GM12891 (cell line): Measurements from ENCODE around the gene RASSF9.

ENCODE experiments used
- DNase-seq: peaks from one replicate; pipeline ENCODE4 v3.0.0; 2011; ENCODE audit warnings: low spot score; ENCODE audit not compliant: insufficient read length
- FAIRE-seq: peaks from 2 replicates; lab custom pipeline; 2011; peaks lifted over from hg19 to GRCh38; lab: Jason Lieb, UNC
- PAX5 ChIP-seq: IDR thresholded peaks from 2 replicates; pipeline ENCODE4 v1.6.1; 2011; ENCODE audit warnings: low read length, moderate library complexity, mild to moderate bottlenecking; ENCODE audit not compliant: insufficient read depth, severe bottlenecking
- POLR2A ChIP-seq: IDR thresholded peaks from 2 replicates; pipeline ENCODE4 v1.6.1; 2011; ENCODE audit warnings: low read depth, low read length, control low read depth
- POLR2AphosphoS5 ChIP-seq: IDR thresholded peaks from 2 replicates; pipeline ENCODE4 v1.6.1; 2011; ENCODE audit warnings: low read depth, low read length, control low read depth
- POU2F2 ChIP-seq: IDR thresholded peaks from 2 replicates; pipeline ENCODE4 v1.6.1; 2011; ENCODE audit warnings: low read depth, mild to moderate bottlenecking, control low read depth, low read length, moderate library complexity
- SPI1 ChIP-seq: IDR thresholded peaks from 2 replicates; pipeline ENCODE4 v1.6.1; 2011; ENCODE audit warnings: low read depth, low read length, control low read depth
- TAF1 ChIP-seq: IDR thresholded peaks from 2 replicates; pipeline ENCODE4 v1.6.1; 2011; ENCODE audit warnings: low read depth, low read length, control low read depth

Gene RASSF9

DNA sequence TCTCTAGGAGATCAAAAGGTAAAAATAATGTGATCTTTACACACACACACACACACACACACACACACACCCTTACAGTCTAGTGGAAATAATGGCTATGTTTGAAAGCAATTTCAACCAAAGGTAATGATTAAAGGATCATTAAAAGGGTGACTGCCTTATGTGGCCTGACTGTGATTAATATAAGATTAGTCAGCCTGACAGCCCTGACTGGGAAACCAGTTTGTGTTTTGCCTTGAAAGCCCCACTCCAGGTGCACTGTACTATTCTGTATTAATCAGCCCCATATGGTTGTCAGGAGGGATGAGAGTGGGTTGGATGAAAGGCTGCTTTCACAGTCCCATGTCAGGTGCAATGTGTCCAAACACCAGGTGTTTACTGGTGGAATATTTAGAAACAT lies 10.5 kb downstream of the RASSF9 start:
- DNase-seq (no peak), FAIRE-seq (no peak)
- no peak for TF ChIP-seq SPI1

DNA sequence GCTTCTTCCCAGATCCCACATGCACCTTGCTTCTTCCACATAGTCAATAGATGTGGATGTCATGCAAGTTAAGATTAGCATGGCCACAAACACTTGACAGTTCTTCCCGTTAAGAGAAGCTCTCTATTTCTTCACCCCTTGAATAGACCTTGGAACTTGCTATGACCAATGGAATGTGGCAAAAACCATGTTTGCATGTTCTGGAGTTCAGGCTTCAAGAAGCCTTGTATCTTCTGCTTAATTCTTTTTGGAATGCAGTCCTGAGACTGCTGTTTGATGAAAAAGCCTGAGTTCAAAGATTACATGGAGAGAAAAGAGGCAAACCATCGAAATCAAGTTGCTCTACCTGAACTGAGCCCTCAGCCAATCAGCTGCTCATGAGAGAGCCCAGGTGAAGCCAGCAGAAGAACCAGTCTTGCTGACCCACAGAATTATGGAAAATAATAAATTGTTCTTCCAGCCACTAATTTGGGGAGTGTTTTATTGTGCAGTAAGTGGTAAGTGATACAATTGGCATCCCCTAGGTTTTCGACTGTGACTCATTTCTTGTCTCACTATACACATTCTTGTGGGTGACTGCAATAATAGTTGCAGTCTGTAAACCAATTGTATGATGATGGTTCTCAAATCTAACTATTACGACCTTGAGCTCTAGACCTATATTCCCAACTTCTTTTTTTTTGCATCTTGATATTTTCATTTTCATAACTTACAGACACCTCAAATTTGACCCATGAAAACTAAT lies 12.6 kb downstream of the RASSF9 start:
- TF ChIP-seq PAX5 (no peak), POLR2AphosphoS5 (no peak), POLR2A (no peak), TAF1 (no peak), POU2F2 (no peak), SPI1 (no peak)
- no peak for FAIRE-seq
- DNase-seq, result no peak

DNA sequence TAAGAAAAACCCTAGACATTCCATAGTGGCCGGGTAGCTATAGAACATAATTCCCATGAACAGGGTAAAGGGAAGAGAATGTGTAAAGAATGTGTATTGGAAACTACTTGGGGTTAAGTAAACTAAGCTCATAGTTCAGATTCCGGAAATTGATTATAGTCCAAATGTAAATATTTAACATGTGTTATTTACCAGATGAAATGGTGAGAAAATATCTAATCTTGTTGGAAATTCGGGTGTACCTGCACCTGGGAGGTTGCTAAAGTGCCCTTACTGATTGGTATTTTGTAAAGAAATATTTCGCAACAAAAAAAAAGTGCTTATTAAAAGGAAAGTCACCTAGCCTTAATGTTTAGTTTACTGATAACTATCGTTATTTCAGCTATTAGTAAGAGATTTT lies 14.4 kb downstream of the RASSF9 start:
- no peak for DNase-seq
- FAIRE-seq, result no peak
- TF ChIP-seq POLR2A (no peak), PAX5 (no peak), POLR2AphosphoS5 (no peak), TAF1 (no peak), POU2F2 (no peak), SPI1 (no peak)

DNA sequence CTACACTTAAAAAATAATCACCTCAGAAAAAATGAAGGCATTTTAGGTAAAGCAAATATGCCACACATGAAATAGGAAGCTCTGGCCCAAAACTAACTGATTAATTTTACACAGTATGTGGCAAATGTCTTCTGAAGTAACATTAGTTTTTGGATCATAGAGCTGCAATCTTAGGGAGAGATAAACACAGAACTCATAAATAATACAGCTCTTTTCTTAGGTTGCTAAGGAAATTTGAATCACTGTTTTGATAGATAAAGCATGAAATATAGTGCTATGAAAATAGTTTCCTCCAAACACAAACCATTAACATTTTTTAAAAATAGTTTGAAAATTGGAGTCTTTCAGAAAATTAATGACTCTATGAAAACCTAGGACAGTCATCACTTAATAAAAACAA lies 15.0 kb downstream of the RASSF9 start:
- DNase-seq (no peak), FAIRE-seq (no peak)
- TF ChIP-seq SPI1, result no peak
- TF ChIP-seq POLR2A, result no peak
- TF ChIP-seq PAX5, result no peak
- no peak for TF ChIP-seq POLR2AphosphoS5
- no peak for TF ChIP-seq TAF1
- no peak for TF ChIP-seq POU2F2

DNA sequence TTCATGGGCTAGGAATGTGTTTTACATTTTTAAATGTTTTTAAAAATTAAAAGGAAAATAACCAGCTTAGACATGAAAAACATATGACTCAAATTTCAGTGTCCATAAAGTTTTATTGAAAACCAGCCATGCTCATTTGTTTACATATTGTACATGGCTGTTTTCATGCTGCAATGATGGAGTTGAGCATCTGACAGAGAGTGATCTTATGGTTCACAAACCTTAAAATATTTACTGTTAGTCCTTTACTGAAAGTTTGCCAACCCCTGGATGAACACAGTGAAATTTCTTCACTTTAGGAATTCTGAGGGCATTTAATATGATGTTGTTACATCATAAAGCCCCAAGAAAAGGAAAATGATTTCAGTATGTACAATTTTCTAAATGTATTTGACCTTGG lies 16.1 kb downstream of the RASSF9 start:
- TF ChIP-seq TAF1 (no peak), POLR2A (no peak), POLR2AphosphoS5 (no peak), POU2F2 (no peak), SPI1 (no peak), PAX5 (no peak)
- DNase-seq, result no peak
- FAIRE-seq, result no peak

DNA sequence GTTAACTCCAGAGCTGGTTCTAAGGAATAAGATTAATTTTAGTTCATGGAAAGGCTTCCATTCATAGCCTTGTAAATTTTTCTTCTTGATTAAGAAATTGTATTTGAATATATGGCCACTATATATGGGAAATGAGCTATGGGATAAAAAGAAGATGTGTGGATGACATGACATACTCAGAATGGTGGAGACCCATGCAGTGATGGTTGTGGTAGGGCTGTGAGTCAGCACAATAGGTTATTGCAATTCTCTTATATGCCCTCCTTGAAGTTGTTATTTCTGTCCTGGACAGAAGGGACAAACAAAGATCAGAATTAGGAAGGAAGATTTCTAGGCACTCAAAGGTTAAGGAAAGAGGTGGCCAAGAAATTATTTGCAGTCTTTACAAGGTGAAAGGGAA lies 21.5 kb downstream of the RASSF9 start:
- FAIRE-seq, result no peak
- no peak for TF ChIP-seq POU2F2
- no peak for TF ChIP-seq PAX5
- no peak for TF ChIP-seq POLR2AphosphoS5
- TF ChIP-seq TAF1, result no peak
- no peak for TF ChIP-seq POLR2A
- no peak for TF ChIP-seq SPI1
- DNase-seq, result no peak

DNA sequence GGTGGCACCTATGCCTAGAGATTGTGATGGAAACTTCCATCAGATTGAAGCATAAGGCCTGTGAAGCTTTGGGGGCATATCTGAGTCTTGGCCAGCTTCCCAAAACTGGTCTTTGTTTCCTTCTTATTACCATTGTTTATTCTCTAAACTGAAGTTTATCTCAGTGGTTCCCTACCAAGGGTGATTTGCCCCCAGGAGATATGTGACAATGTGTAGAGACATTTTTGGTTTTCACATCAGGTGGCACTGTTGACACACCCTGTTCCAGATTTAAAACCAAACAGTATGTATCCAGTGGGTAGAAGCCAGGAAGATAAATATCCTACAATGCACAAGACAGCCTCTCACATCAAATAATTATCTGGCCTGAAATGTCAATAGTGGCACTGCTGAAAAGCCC lies 22.1 kb downstream of the RASSF9 start:
- FAIRE-seq (no peak), DNase-seq (no peak)
- TF ChIP-seq PAX5 (no peak), TAF1 (no peak), SPI1 (no peak), POU2F2 (no peak), POLR2A (no peak), POLR2AphosphoS5 (no peak)

DNA sequence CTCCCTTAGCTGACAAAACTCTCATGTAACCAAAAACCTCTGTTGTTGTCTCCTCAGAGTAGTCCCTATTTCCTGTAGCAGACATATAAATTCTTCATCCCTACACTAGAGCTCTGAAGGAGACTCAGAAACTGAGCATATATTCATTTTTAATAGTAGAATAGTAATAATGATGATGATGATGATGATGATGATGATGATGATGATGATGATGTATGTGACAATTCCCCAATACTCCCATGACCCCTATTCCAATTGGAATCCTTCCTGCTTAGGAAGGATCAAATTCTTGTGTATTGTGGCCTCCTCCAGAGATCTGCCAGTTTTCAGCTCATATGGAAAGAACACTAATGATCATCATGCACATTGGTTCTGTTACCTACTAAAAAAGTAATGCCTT lies 26.7 kb downstream of the RASSF9 start:
- FAIRE-seq (no peak), DNase-seq (no peak)
- TF ChIP-seq SPI1, result no peak
- no peak for TF ChIP-seq POU2F2
- TF ChIP-seq PAX5, result no peak
- no peak for TF ChIP-seq TAF1
- TF ChIP-seq POLR2A, result no peak
- TF ChIP-seq POLR2AphosphoS5, result no peak

DNA sequence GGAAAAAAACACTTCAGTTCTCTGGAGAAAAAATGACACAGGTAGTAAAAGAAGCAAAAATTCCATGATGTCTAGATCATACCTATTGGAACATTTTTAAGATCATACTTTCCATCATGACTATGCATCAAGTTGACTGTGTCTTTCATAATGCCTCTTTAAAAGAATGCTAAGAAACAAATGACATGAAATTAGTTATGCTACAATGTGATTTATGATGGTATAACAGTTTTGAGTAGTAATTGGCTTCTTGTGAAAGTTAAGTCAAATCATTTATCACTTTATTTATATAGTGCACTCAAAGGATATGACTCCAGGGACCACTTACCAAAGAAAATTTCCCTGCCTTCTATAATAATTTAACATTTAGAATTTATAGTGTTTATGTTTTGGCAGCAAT lies 28.5 kb downstream of the RASSF9 start:
- DNase-seq, result no peak
- FAIRE-seq, result no peak

DNA sequence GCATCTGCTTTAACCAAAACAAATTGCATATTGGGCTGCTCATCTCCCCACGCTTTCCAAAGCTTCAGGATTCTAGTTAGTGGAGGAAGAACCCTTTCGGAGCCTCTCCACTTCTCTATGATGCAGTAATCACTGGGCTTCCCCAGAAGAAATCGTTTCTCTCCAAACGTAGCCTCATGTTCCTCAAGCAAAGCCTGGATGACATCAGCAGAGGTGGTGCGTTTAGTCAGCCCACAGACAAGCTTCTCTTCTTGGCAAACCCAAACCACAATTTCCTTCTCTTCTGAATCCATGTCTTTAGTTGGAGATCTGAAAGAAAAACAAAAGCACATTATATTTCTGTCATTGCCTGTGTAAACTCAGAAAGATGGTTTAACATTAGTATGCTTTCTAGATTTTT lies 30.6 kb downstream of the RASSF9 start:
- DNase-seq (no peak), FAIRE-seq (no peak)
- TF ChIP-seq POLR2A (no peak), POU2F2 (no peak)

More for the DNA sequence above, 28.5 kb downstream of the RASSF9 start:
- no peak for TF ChIP-seq POLR2A
- TF ChIP-seq SPI1, result no peak

DNA sequence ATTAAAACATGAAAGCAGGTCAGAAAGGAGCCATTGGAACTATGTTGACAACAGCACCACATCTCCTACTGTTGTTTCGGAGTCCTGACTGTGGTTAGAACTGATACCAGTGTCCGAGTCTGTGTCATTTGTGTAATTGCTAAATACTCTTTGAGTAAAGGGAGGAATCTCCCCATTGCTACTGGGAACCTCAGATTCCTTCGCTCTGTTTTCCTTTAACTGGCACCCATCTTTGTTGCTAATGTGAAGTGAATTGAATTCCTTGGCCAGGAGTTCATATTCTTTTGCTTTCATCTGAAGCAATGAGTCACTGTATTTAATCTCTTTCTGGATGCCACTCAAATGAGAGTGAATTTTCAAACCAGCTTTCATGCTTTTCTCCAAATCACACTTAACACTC lies 31.5 kb downstream of the RASSF9 start:
- no peak for FAIRE-seq
- no peak for DNase-seq
- no peak for TF ChIP-seq PAX5
- no peak for TF ChIP-seq TAF1
- no peak for TF ChIP-seq POU2F2
- TF ChIP-seq SPI1, result no peak
- no peak for TF ChIP-seq POLR2AphosphoS5
- TF ChIP-seq POLR2A, result no peak
